NAMALWA (cell line): ENCODE results near the gene IMPACT.

Experiments used
- DNase-seq: peaks from one replicate; pipeline ENCODE4 v3.0.0-alpha.2; 2015; ENCODE audit warnings: low spot score

The IMPACT gene

DNA sequence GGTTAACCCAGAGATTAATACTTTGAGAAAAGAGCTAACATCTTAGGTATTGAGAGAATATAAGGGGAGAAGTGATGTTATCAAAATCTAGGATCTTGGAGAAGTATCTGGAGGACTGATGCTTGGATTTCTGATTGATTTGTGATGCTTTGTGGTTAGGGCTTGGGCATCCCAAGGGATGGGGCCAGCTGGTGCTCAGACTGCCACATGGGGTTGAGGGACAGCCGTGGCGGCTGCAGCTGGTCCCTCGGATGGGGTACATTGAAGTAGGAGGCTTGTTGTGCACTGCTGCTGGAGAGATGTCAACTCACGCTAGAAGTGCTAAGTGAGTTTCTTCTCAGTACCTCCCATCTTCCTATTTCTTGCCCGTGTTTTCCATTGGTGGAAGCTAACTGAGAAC, 56.4 kb downstream of the IMPACT start:
- no peak for DNase-seq

DNA sequence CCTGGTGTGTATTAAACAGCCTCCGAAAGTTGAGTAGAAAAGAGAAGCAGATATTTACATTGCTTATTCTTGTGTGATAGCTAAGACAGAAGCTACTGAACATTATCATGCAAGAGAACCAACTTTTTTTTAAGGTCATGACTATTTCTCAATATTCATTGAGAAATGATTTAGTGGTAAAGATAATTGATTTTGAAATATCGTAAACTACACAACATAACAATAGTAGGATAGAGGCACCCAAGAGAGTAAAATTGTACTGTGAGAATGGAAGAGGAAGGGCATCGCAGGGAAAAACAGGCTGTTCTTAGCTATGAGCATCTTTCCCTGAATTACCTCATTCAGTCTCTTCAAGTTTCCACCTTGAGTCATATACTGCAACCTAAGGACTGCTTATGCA, 59.2 kb downstream of the IMPACT start:
- DNase-seq = no peak

GRCh38 chr18:24486684-24487083, 60.2 kb downstream of the IMPACT start:
- DNase-seq = no peak

- DNase-seq = peak; percentile 75
Measured at GRCh38 chr18:24488824-24489493, 62.5 kb downstream of the IMPACT start.

- no peak for DNase-seq
Measured at GRCh38 chr18:24490539-24490938, 64.1 kb downstream of the IMPACT start.

GRCh38 chr18:24491927-24492834, 65.7 kb downstream of the IMPACT start:
- peak; percentile 51 for DNase-seq

- DNase-seq = no peak
Measured at GRCh38 chr18:24494586-24494985, 68.1 kb downstream of the IMPACT start.

DNA sequence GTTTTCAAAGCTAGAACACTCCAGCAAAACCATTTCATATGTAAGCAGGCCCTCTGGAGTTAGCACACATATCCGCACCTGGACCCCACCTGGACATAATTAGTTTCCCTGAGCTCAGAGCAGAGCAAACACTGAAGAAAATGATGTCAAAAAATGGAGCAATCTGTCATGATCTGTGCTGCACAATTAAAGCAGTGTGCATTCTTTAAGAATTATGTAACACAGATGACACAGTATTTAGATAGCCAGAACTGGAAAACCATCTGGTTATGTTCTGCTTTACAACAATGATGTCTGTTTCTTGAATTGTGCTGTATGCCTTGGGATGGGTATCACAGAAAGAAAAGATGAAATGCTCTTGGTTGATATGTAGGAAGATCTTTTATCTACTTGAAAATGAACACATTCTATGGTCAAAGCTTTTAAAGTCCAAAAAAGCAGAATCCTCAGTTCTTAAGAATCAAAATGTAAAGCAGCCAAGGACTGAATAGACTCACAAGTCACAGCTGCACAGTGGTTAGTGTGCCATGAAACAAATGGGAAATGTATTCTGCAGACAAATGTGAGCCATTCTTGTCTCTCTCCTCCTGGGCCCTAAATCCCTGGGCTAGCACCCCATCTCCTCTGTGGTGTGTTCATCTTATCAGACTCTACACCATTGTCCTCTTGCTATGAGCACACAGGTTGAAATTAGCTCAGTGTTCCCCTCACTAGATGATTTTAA, 70.7 kb downstream of the IMPACT start:
- DNase-seq = no peak

DNA sequence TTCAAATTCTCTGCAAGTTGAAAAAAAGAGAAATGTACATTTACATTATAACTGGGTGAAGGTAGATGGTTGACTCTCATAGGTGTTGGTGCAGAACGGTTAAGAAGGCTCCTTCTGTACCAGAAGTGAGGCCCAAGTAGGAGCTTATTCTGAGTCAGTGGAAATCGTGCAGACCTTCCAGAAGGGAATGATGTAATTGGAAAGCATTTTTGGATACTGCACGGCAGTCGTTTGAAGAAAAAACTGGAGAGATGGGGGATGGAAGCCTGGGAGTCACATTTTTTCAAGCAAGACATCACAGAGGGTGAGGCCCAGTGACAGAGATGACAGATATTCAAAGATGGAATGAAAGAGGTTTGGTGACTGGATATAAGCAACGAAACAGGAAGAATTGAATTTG, 73.3 kb downstream of the IMPACT start:
- no peak for DNase-seq

- DNase-seq = no peak
Measured at GRCh38 chr18:24500217-24500616, 73.7 kb downstream of the IMPACT start.

DNA sequence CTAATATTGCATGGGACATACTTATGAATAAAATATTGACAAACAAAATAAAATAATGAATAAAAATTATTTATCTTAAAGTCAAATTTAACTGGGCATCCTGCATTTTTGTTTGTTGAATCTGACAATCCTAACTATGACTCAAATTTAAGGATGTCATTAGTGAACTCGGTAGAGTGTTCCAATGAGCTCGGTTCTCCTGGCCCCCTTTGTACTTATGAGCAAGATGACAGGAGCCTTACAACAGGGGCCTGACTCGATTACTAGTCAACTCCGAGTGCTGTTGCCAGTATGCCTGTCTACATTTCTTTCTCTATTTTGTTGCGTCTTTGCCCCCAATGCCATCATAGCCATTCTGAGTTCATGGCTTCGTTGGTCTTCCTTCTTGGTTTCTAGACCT, 74.3 kb downstream of the IMPACT start:
- no peak for DNase-seq

GRCh38 chr18:24502667-24503523, 76.4 kb downstream of the IMPACT start:
- DNase-seq = no peak
